Stimulated activated CD4-positive, alpha-beta T cell treated with anti-CD3 and anti-CD28 coated beads, Interleukin-2, amount 100 ng/mL, for 48 hours (primary cell): ENCODE measurements around the gene OR51A4.
"Not testable (repeated sequence)": the region's sequence is repeated elsewhere in the genome, so short reads cannot be mapped to it uniquely, and the experiment has no call there.

Experiments used
- DNase-seq, 2 donors: peaks; one replicate each; pipeline ENCODE4 v3.0.0-alpha.2; 2020

OR51A4 gene, protein sequence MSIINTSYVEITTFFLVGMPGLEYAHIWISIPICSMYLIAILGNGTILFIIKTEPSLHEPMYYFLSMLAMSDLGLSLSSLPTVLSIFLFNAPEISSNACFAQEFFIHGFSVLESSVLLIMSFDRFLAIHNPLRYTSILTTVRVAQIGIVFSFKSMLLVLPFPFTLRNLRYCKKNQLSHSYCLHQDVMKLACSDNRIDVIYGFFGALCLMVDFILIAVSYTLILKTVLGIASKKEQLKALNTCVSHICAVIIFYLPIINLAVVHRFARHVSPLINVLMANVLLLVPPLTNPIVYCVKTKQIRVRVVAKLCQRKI

GRCh38 chr11:4947505-4947904 lies at the start of gene OR51A4:
Gene OR51A4 (minus strand): TSS chr11:4947605. CDS start chr11:4947100, 505 bp downstream.
- no peak for DNase-seq

DNA sequence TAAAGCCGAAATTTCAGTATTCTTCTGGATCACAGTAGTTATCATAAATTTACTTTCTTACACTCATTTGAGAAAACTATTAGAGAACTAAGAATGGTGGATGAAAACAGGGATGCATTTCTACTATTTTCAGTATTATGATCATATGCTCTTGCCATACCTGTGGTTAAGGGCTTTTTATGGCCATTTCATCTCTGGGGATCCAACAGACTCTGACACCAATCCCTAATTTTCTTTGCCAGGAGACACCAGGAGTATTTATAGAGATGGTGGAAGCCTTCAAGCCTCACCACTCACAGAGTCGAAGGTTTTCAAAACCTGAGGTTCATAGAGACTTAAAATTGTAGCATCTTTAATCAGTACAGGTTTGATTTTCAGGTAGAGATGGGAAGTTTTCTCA lies 47.1 kb upstream of the OR51A4 start, which contains the start of gene OR51L1:
Gene OR51L1, plus strand, starts transcription at position 301 of the 400 bp plus-strand sequence. CDS start 4,132 bp downstream, outside the sequence.
- DNase-seq = no peak

GRCh38 chr11:4991060-4991459 lies 43.7 kb upstream of the OR51A4 start:
- no peak for DNase-seq

GRCh38 chr11:4983841-4984240 lies 36.4 kb upstream of the OR51A4 start:
- DNase-seq = no peak

- DNase-seq = no peak
Observed at GRCh38 chr11:4982678-4983077, 35.3 kb upstream of the OR51A4 start.

- no peak for DNase-seq
Observed at GRCh38 chr11:4979036-4979435, 31.6 kb upstream of the OR51A4 start.

DNA sequence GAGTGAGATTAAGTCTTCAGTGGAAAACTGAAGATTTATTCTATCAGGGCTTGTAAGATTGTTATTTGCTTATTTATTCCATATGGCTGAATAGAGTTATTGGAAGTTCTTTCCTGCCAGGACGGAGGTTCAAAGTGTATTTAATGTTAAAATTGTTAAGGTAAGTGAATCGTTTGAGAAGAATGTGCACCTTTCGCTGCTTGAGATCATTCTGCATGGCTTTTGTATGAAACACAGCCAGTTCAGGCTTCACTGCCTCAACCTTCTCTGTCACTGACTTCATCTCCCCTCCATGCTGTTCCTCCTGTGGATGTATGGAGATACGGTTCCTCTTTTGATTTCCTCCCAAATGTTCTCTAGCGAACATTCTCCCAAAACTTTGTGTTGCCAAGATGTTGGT lies 28.0 kb upstream of the OR51A4 start:
- DNase-seq = no peak

GRCh38 chr11:4962816-4963215 lies 15.4 kb upstream of the OR51A4 start:
- no peak for DNase-seq

DNA sequence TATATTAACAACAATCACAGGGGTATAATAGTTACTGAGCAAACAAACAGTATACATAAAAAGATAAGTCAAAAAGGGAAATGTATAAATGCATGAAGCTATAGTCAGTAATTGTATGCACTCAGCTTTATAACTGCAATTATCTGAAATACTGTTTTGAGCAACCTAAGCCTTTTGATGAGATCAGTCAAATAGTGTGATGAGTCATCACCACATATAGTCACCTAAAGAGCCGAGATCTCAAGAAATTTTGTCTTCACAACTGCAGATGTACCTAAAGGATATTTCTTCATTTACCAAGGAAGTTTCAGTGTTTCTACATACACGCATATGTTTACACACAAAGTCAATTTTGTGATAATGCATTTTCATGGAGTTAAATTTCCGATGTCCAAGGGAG lies 13.5 kb upstream of the OR51A4 start:
- no peak for DNase-seq

DNA sequence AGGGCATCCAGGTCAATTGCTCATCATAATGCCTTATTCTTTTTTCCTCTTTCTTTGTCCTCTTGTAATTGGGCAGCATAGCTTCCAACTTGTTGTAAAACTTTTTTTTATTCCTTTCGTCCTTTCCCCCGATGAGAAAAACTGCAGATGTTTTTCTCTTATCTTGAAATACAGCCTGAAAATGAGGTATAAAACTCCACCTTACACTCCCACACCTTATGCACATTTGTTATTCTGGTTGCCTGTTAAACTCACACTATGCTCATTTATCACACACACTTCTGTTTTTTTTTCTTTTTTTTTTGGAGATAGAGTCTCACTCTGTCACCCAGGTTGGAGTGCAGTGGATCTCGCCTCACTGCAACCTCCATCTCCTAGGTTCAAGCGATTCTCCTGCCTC lies 10.0 kb upstream of the OR51A4 start:
- no peak for DNase-seq

DNA sequence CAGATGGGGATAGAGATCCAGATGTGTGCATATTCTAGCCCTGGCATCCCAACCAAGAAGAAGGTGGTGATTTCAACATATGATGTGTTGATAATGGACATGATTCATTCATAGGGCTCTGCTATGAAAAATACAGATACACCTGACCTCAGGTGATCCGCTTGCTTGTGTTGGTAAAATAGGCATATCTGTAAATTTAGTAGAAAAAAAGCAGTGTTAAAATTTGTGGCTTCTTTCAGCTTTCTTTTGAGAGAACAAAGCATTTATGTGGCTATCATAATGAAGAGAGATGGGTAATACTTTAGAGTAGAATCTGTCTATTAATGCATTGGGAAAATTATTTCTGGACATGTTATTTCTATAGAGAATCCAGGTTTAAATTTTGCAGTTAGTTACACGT lies 8.2 kb upstream of the OR51A4 start, which contains the start of gene OR51A2:
Gene OR51A2, minus strand, starts transcription at position 101 of the 400 bp plus-strand sequence. Its CDS starts 0 bp downstream, at position 101.
- not testable (repeated sequence) for DNase-seq

DNA sequence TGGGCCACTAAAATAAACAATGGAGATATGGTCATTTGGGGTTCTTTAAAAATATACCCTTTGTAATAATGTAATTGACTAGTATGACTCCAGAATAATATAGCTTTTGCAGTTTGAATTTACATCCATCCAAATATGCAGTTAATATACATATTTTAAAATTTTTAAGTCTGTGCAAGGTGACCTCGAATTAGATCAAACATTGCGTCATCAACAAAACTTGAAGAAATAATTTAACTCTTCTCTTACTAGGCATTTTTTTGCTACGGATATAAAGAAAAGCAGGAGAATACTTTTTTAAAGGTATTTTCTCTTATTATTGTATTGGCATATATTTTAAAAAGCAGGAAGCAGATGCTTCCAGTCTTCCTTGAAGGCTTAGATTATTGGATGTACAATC lies 10.7 kb downstream of the OR51A4 start:
- no peak for DNase-seq

DNA sequence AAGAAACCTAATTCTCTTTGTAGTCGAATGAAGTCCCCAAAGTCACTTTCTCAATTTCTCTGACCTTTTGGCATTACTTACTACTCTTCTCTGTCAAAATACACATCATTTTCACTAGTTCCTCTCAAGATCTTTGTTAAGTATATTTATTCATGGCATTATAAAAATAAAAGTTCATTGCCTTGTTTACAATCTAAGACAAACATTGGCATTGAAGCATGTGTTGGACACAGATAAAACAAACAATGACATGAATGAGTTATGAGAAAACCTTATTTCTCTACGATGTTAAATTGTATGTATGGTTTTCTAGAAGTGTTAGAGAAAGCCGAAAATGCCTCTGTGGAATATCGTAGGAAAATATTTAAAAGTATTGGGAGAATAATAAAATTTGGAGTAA lies 14.7 kb downstream of the OR51A4 start:
- DNase-seq = no peak

- no peak for DNase-seq
Observed at GRCh38 chr11:4926608-4927007, 20.8 kb downstream of the OR51A4 start.

GRCh38 chr11:4924239-4924638 lies 23.2 kb downstream of the OR51A4 start, which contains the start of gene OR51G1:
Gene OR51G1 (minus strand): TSS chr11:4924339. CDS start chr11:4924339, 0 bp downstream.
- DNase-seq = no peak

DNA sequence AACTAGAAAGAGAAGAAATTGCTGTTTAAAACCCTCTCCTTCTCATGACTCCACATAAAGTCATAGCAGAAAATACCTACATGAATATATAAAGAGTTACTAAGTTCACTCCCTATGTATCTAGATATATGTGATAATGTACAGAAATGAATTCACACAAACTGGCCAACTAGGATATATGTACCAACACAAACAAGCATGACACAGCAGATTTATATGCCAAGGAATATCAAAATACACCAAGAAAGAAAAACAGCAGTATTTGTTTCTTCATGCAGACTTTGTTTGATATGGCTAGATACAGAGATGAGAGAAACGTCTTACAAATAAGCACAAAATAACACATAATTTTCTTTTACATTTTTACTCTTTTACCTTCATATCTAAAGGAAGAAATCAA lies 25.1 kb downstream of the OR51A4 start:
- DNase-seq = no peak

GRCh38 chr11:4921796-4922195 lies 25.6 kb downstream of the OR51A4 start:
- DNase-seq = no peak

- DNase-seq = no peak
Observed at GRCh38 chr11:4919250-4919649, 28.2 kb downstream of the OR51A4 start, which contains the start of gene OR51G2. Gene OR51G2 (minus strand): TSS chr11:4919350. CDS start chr11:4915663, 3,687 bp downstream.

DNA sequence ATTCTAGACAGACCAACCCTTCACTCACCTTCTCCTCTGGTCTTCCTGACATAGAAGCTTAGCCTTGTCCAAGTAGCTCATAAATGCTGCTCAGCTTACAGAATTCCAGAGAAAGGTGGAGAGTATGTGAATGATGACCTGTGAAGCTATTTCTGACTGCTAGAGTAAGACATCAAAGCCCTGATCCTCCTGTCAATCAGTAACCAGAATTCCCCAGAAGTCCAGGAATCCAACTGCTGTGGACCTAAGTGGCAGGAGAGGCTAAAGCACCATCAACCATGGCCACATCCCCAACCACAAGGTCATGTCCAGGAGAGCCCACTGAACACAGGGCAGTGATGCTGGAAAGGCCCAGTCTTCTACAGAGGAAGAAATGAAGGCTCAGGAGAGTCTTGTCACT lies 30.8 kb downstream of the OR51A4 start:
- DNase-seq = no peak

- no peak for DNase-seq
Observed at GRCh38 chr11:4903484-4903883, 43.9 kb downstream of the OR51A4 start, which contains the start of gene OR51A7. Gene OR51A7 (plus strand): TSS chr11:4903783. CDS start chr11:4907370, 3,587 bp downstream.
